LNCaP clone FGC (cell line): ENCODE results near the gene RAD51B.

ENCODE experiments used
- DNase-seq: peaks from one replicate; pipeline ENCODE4 v3.0.0-alpha.2; 2011; ENCODE audit warnings: low read depth
- H3K4me3 ChIP-seq: 2 replicates; pipeline ENCODE4 v1.5.1; 2011; ENCODE audit warnings: mild to moderate bottlenecking, low read depth, low read length, control low read depth
- TF ChIP-seq, protein P1 (sequence below): IDR thresholded peaks from 2 replicates; pipeline ENCODE4 v1.5.1; 2012; ENCODE audit warnings: mild to moderate bottlenecking; ENCODE audit not compliant: control insufficient read depth, insufficient read depth; ENCODE audit errors: extremely low read depth

The RAD51B gene

DNA sequence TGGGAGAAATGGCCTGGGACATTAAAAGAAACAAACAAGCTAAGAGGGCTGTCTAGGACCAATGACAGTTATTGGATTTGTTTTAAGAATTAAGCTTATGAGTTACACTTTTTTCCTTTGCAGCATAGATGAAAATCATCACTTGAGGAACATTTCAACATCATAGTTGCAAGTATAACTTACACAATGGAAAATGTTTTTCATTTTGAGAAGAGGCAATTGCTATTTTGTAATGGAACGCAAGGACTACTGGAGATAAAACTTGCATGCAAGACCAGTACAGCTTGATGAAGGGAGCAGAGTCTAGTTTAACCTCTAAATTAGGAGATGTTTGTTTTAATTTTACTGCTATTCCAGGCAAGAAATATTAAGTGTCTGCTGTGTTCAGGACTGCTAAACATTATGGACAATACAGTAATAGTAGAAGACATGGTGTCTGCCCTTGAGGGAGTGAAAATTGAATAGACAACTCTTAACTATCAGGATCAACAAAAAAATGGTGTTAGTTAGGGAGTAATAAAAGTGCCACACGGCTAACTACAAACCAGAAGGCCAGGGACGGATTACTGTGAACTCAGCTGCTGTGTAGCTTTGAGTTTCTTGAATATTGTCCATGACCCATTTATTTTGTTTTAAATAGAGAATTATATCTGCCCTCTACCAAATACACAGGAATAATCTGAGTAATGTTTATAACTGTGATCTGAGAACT lies 374.5 kb downstream of the RAD51B start:
- H3K4me3 ChIP-seq, result no peak overlapping the region
- no peak for DNase-seq
- TF ChIP-seq, protein P1, sequence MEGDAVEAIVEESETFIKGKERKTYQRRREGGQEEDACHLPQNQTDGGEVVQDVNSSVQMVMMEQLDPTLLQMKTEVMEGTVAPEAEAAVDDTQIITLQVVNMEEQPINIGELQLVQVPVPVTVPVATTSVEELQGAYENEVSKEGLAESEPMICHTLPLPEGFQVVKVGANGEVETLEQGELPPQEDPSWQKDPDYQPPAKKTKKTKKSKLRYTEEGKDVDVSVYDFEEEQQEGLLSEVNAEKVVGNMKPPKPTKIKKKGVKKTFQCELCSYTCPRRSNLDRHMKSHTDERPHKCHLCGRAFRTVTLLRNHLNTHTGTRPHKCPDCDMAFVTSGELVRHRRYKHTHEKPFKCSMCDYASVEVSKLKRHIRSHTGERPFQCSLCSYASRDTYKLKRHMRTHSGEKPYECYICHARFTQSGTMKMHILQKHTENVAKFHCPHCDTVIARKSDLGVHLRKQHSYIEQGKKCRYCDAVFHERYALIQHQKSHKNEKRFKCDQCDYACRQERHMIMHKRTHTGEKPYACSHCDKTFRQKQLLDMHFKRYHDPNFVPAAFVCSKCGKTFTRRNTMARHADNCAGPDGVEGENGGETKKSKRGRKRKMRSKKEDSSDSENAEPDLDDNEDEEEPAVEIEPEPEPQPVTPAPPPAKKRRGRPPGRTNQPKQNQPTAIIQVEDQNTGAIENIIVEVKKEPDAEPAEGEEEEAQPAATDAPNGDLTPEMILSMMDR, result no peak

DNA sequence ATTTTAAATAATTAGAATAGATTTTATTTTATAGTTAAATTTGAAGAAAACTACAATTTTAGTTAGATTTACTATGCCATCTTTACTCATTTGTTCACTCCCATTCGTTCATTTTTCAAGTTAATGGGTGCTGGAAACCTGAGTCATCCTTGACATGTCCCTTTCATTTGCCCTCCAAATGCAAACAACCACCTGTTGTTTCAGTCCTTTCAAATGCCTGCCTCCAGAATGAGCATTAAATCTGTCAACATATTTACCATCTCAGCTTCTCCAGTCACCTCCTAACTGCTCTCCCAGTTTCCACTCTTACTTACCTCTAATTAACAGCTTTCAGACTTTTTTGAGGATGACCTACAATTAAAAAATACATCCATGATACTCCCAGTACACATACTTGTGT lies 375.5 kb downstream of the RAD51B start:
- DNase-seq, result no peak
- H3K4me3 ChIP-seq, result no peak overlapping the region
- TF ChIP-seq, protein P1, result no peak

DNA sequence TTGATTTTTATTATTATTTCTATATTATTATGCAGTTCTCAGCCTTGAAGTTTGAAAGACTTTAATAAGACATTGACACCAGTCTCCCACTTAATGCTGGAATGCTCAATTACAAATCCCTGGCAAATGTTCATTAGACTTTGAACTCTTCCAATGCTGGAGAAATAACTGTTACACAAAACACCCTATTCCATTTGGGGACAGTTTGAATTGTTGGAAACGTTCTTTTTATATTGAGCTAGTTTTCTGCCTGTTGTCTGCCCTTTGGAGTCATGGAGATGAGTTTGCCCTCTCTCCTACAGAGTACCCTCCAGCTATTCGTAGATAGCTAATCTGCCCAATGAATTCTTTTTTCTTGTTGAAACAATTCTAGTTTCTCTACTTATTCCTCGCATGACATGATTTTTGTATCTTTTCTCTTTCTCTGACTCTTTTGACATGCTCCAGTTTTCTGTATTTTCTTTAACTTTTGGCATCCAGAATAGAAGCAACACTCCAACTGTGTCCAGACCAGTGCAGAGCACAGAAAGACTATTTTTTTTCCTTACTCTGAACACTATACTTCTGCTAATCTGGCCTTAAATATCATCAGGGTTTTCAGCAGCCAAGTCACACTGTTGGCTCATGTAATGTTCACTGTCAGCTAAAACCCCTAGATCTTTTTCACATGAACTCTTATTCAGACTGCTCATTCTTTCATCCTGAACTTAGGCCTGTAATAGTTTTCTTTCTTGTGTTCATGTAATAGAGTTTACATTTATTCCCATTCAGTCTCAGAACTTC lies 379.3 kb downstream of the RAD51B start:
- no peak overlapping the region for H3K4me3 ChIP-seq
- TF ChIP-seq, protein P1, result no peak
- DNase-seq, result no peak

DNA sequence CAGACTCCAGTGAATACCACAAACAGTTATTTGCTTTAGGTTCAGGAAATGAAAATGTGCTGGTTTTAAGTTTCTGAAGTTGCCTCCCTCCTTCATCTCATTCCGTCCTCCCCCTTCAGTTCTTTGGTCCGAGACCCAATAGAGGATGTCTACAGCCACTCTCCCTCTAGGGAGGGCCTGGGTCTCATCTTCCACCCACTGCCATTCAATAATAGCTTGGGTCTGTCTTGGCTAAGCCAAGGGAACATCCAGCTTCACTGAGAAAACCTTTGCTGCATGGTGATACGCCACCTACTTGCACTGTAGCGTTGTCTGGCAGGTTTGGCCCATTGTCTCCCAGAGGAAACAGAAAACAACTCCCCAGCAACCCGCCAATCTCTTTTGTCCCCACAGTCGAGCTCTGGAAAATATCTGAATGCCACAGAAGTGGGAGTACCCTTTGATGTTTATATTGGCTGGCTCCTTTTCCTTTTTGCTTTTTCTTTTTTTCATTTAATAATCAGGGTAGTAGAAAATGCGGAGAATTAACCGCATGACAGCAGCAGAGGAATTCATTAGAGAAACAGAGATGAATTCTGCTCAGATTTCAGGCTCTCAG lies 380.1 kb downstream of the RAD51B start:
- TF ChIP-seq, protein P1, result no peak
- H3K4me3 ChIP-seq, result no peak overlapping the region
- DNase-seq, result no peak

DNA sequence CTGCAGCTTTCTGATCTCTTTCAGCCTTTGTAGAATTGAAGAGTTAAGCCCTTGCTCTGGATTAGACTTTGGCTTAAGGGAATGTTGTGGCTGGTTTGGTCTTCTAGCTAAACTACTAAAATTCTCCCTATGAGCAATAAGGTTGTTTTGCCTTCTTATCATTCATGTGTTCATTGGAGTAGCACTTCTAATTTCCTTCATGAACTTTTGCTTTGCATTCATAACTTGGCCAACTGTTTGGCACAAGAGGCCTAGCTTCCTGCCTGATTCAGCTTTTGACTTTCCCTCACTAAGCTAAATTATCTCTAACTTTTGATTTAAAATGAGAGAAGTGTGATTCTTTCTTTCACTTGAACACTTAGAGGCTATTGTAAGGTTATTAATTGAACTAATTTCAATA lies 384.3 kb downstream of the RAD51B start:
- TF ChIP-seq, protein P1, result no peak
- H3K4me3 ChIP-seq, result no peak overlapping the region
- no peak for DNase-seq

DNA sequence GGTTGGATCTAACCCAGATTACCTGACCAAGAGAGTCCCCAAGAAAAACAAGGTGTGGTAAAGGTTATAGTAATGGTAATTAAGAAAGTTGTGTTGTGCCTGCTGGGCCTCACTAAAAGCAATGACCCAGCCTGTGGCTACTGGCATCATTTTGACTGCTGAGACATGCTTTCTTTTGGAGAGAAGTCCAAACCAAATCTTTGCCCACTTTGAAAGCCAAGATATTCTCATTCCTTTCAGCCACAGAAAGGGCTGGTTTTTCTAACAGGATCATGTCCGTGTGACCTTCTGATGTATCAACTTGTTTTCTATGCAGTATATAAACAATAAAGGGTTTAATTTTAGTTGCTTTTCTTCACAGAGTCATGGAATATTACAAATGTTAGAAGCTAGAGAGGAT lies 388.6 kb downstream of the RAD51B start:
- H3K4me3 ChIP-seq, result no peak overlapping the region
- DNase-seq, result no peak
- TF ChIP-seq, protein P1, result no peak
